K562 (cell line): ENCODE results near the gene DOLPP1. TPM values are rescaled to one million over a fixed set of nuclear protein-coding genes. Genes with fewer than 3 reads are reported as not detected.

Experiments used
- FOXJ2 ChIP-seq: fragments of 200-800 bp; sonication (Bioruptor generic); IDR thresholded peaks from 2 replicates; pipeline ENCODE4 v1.6.1; 2016; ENCODE audit warnings: missing genetic modification characterization, missing compliant biosample characterization
- GTF2A2 ChIP-seq: IDR thresholded peaks from 2 replicates; pipeline ENCODE4 v1.6.1; 2016; ENCODE audit warnings: mild to moderate bottlenecking, missing genetic modification characterization, missing compliant biosample characterization
- MAFF ChIP-seq: IDR thresholded peaks from 2 replicates; pipeline ENCODE4 v1.6.1; 2012; ENCODE audit warnings: low read length, improper control_type of control experiment
- MAFK ChIP-seq: IDR thresholded peaks from 2 replicates; pipeline ENCODE4 v1.6.1; 2011; ENCODE audit warnings: low read length, improper control_type of control experiment
- MEF2A ChIP-seq: IDR thresholded peaks from 2 replicates; pipeline ENCODE4 v1.6.1; 2011; ENCODE audit warnings: low read depth, mild to moderate bottlenecking, low read length, moderate library complexity; ENCODE audit not compliant: control insufficient read depth
- POLR2G ChIP-seq: fragments of 200-400 bp; formaldehyde crosslinking; IDR thresholded peaks from 2 replicates; pipeline ENCODE4 v1.6.1; 2017; ENCODE audit warnings: low read depth, mild to moderate bottlenecking, antibody characterized with exemption, low read length, moderate library complexity
- RAD51 ChIP-seq: fragments of 450-650 bp; IDR thresholded peaks from 2 replicates; pipeline ENCODE4 v1.7.1; 2016; ENCODE audit warnings: low read depth, mild to moderate bottlenecking, borderline replicate concordance
- SREBF2 ChIP-seq: sonication (generic); formaldehyde crosslinking; IDR thresholded peaks from 2 replicates; pipeline ENCODE4 v1.4.0; 2020; ENCODE audit warnings: mild to moderate bottlenecking, missing genetic modification reagents
- SRSF3 ChIP-seq: fragments of 200-400 bp; formaldehyde crosslinking; IDR thresholded peaks from 2 replicates; pipeline ENCODE4 v1.6.1; 2016; ENCODE audit warnings: mild to moderate bottlenecking, low read length, moderate library complexity; ENCODE audit not compliant: insufficient read depth
- SRSF7 ChIP-seq: fragments of 200-400 bp; formaldehyde crosslinking; optimal IDR thresholded peaks from 2 replicates; pipeline ENCODE3; 2017; ENCODE audit warnings: mild to moderate bottlenecking, low read depth, low read length
- ZBTB8A ChIP-seq: fragments of 450-650 bp; IDR thresholded peaks from 2 replicates; pipeline ENCODE4 v1.6.1; 2018; ENCODE audit warnings: mild to moderate bottlenecking, moderate library complexity; ENCODE audit not compliant: partially characterized antibody
- ZNF146 ChIP-seq: IDR thresholded peaks from one replicate; pipeline ENCODE4 v1.6.1; 2018; ENCODE audit warnings: missing compliant biosample characterization; ENCODE audit not compliant: unreplicated experiment
- ZNF197 ChIP-seq: fragments of 200-800 bp; sonication (Bioruptor generic); IDR thresholded peaks from 2 replicates; pipeline ENCODE4 v1.6.1; 2016; ENCODE audit warnings: low read depth, missing genetic modification characterization, missing compliant biosample characterization
- polyA plus RNA-seq, 8 experiments: library from polyadenylated mRNA; depleted of rRNA in 4 of 8; stranded (reverse) in 5 of 8; unstranded in 3 of 8; fragments of >200 nt; fragmentation: Nextera tagmentation in 2 of 8; fragmentation: Illumina TruSeq in 1 of 8; extraction: Ambion mirVana in 2 of 8; extraction: Trizol in 1 of 8; gene quantifications; 2 replicates each; pipeline versions ENCODE4 v1.2.1 to v1.2.3, GENCODE V29; 2011 to 2014; ENCODE audit warnings: inconsistent platforms in 1 of 8, missing spikeins in 1 of 8
- total RNA-seq, 7 experiments: library from RNA; depleted of rRNA in 6 of 7; stranded (reverse); fragments of >200 nt in 6 of 7; fragmentation: Illumina TruSeq in 2 of 7; extraction: Trizol in 2 of 7; gene quantifications; 2 replicates each; pipeline versions ENCODE4 v1.2.1 to v1.2.3, GENCODE V29; 2011 to 2021; ENCODE audit warnings: low replicate concordance in 1 of 7
- TF ChIP-seq, protein P1 (sequence below): fragments of 250-450 bp; sonication (Bioruptor Pico); IDR thresholded peaks from 2 replicates; pipeline ENCODE4 v1.4.0; 2020
- TF ChIP-seq, protein P2 (sequence below): sonication (generic); formaldehyde crosslinking; IDR thresholded peaks from 2 replicates; pipeline ENCODE4 v1.8.1; 2022; ENCODE audit warnings: missing genetic modification reagents
- TF ChIP-seq, protein P3 (sequence below): fragments of 450-650 bp; IDR thresholded peaks from 2 replicates; pipeline ENCODE4 v1.7.1; 2018; ENCODE audit warnings: mild to moderate bottlenecking, low read depth; ENCODE audit not compliant: partially characterized antibody
- TF ChIP-seq, protein P4 (sequence below): fragments of 450-650 bp; IDR thresholded peaks from one replicate; pipeline ENCODE4 v1.6.1; 2018; ENCODE audit warnings: mild to moderate bottlenecking, moderate library complexity; ENCODE audit not compliant: partially characterized antibody

DOLPP1 gene
- total and polyA plus RNA-seq, 9 of the 15 experiments (the other 6 are each of a cell fraction or from before 2014, with no cell fraction given), result 3.0 to 39.8 (median 30.5) TPM

DNA sequence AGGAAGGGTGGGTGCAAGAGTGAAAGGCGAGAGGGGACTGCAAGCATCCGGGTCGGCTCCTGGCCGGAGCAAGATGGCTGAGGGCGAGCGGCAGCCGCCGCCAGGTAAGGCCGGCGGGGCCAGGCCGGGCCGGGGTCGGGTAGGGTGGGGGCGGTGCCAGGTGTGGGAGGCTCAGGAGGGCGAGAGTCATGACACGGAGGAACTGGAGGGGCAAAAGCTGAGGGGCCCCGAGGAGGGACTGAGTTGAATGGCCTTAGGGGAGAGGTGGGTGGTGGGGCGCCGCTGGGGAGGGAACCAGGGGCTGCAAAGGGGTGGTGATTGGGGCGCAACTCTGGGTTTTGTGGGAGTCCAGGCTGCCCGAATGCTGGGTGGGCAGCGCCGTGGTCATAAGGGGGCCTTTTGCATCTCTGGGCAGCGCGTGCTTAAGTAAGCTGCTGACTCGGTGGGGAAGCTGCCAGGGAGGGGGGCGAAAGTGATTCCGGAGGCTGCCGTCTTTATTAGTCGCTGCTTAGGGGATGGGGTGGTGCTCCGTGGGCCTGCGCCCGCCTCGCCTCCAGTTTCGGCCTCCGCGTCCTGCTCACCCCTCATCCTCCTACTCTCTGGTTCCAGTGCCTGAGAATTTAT, 30.7 kb downstream of the DOLPP1 start (continued):
- TF ChIP-seq SREBF2 (CRISPR knock-in tag) (0 out of 2 replicates have a peak, but pooled peaks have one; percentile 36), ZBTB8A (no peak), POLR2G (peak; percentile 82), SRSF7 (no peak), RAD51 (no peak), MAFF (no peak), GTF2A2 (tag) (no peak), SRSF3 (no peak), ZNF197 (CRISPR knock-in tag) (0 out of 2 replicates have a peak, but pooled peaks have one; percentile 5), MEF2A (no peak), ZNF146 (CRISPR knock-in tag) (no peak), MAFK (no peak), FOXJ2 (tag) (no peak)
- TF ChIP-seq, protein P1, sequence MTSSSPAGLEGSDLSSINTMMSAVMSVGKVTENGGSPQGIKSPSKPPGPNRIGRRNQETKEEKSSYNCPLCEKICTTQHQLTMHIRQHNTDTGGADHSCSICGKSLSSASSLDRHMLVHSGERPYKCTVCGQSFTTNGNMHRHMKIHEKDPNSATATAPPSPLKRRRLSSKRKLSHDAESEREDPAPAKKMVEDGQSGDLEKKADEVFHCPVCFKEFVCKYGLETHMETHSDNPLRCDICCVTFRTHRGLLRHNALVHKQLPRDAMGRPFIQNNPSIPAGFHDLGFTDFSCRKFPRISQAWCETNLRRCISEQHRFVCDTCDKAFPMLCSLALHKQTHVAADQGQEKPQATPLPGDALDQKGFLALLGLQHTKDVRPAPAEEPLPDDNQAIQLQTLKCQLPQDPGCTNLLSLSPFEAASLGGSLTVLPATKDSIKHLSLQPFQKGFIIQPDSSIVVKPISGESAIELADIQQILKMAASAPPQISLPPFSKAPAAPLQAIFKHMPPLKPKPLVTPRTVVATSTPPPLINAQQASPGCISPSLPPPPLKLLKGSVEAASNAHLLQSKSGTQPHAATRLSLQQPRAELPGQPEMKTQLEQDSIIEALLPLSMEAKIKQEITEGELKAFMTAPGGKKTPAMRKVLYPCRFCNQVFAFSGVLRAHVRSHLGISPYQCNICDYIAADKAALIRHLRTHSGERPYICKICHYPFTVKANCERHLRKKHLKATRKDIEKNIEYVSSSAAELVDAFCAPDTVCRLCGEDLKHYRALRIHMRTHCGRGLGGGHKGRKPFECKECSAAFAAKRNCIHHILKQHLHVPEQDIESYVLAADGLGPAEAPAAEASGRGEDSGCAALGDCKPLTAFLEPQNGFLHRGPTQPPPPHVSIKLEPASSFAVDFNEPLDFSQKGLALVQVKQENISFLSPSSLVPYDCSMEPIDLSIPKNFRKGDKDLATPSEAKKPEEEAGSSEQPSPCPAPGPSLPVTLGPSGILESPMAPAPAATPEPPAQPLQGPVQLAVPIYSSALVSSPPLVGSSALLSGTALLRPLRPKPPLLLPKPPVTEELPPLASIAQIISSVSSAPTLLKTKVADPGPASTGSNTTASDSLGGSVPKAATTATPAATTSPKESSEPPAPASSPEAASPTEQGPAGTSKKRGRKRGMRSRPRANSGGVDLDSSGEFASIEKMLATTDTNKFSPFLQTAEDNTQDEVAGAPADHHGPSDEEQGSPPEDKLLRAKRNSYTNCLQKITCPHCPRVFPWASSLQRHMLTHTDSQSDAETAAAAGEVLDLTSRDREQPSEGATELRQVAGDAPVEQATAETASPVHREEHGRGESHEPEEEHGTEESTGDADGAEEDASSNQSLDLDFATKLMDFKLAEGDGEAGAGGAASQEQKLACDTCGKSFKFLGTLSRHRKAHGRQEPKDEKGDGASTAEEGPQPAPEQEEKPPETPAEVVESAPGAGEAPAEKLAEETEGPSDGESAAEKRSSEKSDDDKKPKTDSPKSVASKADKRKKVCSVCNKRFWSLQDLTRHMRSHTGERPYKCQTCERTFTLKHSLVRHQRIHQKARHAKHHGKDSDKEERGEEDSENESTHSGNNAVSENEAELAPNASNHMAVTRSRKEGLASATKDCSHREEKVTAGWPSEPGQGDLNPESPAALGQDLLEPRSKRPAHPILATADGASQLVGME, result no peak
- TF ChIP-seq, protein P2, sequence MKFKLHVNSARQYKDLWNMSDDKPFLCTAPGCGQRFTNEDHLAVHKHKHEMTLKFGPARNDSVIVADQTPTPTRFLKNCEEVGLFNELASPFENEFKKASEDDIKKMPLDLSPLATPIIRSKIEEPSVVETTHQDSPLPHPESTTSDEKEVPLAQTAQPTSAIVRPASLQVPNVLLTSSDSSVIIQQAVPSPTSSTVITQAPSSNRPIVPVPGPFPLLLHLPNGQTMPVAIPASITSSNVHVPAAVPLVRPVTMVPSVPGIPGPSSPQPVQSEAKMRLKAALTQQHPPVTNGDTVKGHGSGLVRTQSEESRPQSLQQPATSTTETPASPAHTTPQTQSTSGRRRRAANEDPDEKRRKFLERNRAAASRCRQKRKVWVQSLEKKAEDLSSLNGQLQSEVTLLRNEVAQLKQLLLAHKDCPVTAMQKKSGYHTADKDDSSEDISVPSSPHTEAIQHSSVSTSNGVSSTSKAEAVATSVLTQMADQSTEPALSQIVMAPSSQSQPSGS, result no peak
- TF ChIP-seq, protein P3, sequence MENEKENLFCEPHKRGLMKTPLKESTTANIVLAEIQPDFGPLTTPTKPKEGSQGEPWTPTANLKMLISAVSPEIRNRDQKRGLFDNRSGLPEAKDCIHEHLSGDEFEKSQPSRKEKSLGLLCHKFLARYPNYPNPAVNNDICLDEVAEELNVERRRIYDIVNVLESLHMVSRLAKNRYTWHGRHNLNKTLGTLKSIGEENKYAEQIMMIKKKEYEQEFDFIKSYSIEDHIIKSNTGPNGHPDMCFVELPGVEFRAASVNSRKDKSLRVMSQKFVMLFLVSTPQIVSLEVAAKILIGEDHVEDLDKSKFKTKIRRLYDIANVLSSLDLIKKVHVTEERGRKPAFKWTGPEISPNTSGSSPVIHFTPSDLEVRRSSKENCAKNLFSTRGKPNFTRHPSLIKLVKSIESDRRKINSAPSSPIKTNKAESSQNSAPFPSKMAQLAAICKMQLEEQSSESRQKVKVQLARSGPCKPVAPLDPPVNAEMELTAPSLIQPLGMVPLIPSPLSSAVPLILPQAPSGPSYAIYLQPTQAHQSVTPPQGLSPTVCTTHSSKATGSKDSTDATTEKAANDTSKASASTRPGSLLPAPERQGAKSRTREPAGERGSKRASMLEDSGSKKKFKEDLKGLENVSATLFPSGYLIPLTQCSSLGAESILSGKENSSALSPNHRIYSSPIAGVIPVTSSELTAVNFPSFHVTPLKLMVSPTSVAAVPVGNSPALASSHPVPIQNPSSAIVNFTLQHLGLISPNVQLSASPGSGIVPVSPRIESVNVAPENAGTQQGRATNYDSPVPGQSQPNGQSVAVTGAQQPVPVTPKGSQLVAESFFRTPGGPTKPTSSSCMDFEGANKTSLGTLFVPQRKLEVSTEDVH, result no peak
- TF ChIP-seq, protein P4, sequence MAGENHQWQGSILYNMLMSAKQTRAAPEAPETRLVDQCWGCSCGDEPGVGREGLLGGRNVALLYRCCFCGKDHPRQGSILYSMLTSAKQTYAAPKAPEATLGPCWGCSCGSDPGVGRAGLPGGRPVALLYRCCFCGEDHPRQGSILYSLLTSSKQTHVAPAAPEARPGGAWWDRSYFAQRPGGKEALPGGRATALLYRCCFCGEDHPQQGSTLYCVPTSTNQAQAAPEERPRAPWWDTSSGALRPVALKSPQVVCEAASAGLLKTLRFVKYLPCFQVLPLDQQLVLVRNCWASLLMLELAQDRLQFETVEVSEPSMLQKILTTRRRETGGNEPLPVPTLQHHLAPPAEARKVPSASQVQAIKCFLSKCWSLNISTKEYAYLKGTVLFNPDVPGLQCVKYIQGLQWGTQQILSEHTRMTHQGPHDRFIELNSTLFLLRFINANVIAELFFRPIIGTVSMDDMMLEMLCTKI, result no peak
